MM.1S (cell line): ENCODE data around the gene KLK13.

Experiments used
- DNase-seq: peaks from one replicate; pipeline ENCODE4 v3.0.0-alpha.2; 2015
- H2AFZ ChIP-seq: fragments of 300-600 bp; sonication (generic); 2 replicates; pipeline ENCODE4 v1.6.0; 2016; ENCODE audit warnings: antibody characterized with exemption, low read length
- H3F3A ChIP-seq: fragments of 300-600 bp; sonication (generic); 2 replicates; pipeline ENCODE4 v1.6.1; 2016; ENCODE audit warnings: mild to moderate bottlenecking, antibody characterized with exemption, low read length, moderate library complexity, mixed read lengths; ENCODE audit not compliant: insufficient read depth
- H3K27ac ChIP-seq: fragments of 300-600 bp; sonication (generic); 2 replicates; pipeline ENCODE4 v1.5.1; 2016; ENCODE audit warnings: mild to moderate bottlenecking, low read length
- H3K27me3 ChIP-seq: fragments of 300-600 bp; sonication (generic); replicated peaks from 2 replicates; pipeline ENCODE4 v1.6.0; 2016; ENCODE audit warnings: low read length; ENCODE audit not compliant: insufficient read depth
- H3K36me3 ChIP-seq: fragments of 300-600 bp; sonication (generic); replicated peaks from 2 replicates; pipeline ENCODE4 v1.6.1; 2016; ENCODE audit warnings: mild to moderate bottlenecking, low read length, mixed read lengths; ENCODE audit not compliant: insufficient read depth
- H3K4me1 ChIP-seq: fragments of 300-600 bp; sonication (generic); 2 replicates; pipeline ENCODE4 v1.6.1; 2016; ENCODE audit warnings: low read length, mixed read lengths
- H3K4me2 ChIP-seq: fragments of 300-600 bp; sonication (generic); 2 replicates; pipeline ENCODE4 v1.6.0; 2016; ENCODE audit warnings: low read depth, low read length
- H3K4me3 ChIP-seq: fragments of 300-600 bp; sonication (generic); 2 replicates; pipeline ENCODE4 v1.5.1; 2016; ENCODE audit warnings: low read length, mixed read lengths
- H3K79me2 ChIP-seq: fragments of 300-600 bp; sonication (generic); 2 replicates; pipeline ENCODE4 v1.6.1; 2016; ENCODE audit warnings: mixed run types, low read length, mixed read lengths
- H3K9ac ChIP-seq: fragments of 300-600 bp; sonication (generic); 2 replicates; pipeline ENCODE4 v1.6.1; 2016; ENCODE audit warnings: low read length, mixed read lengths
- H3K9me2 ChIP-seq: fragments of 300-600 bp; sonication (generic); replicated peaks from 2 replicates; pipeline ENCODE4 v1.6.1; 2016; ENCODE audit warnings: mild to moderate bottlenecking, low read length, mixed read lengths; ENCODE audit not compliant: insufficient read depth
- H3K9me3 ChIP-seq: fragments of 300-600 bp; sonication (generic); replicated peaks from 2 replicates; pipeline ENCODE4 v1.6.1; 2016; ENCODE audit warnings: mild to moderate bottlenecking, low read length, mixed read lengths; ENCODE audit not compliant: insufficient read depth
- H4K20me1 ChIP-seq: fragments of 300-600 bp; sonication (generic); 2 replicates; pipeline ENCODE4 v1.6.1; 2016; ENCODE audit warnings: mild to moderate bottlenecking, low read length, moderate library complexity, mixed read lengths; ENCODE audit not compliant: insufficient read depth
- EZH2 ChIP-seq: fragments of 300-600 bp; sonication (generic); optimal IDR thresholded peaks from 2 replicates; pipeline ENCODE3; 2017; ENCODE audit warnings: low read depth, mild to moderate bottlenecking, antibody characterized with exemption, low read length, mixed read lengths
- EZH2phosphoT487 ChIP-seq: fragments of 300-600 bp; sonication (generic); IDR thresholded peaks from 2 replicates; pipeline ENCODE4 v1.6.1; 2018; ENCODE audit warnings: antibody characterized with exemption, low read length
- TF ChIP-seq, protein P1 (sequence below): fragments of 300-600 bp; sonication (generic); IDR thresholded peaks from 2 replicates; pipeline ENCODE4 v1.5.1; 2016; ENCODE audit warnings: antibody characterized with exemption, low read length, mixed read lengths

Gene KLK13

DNA sequence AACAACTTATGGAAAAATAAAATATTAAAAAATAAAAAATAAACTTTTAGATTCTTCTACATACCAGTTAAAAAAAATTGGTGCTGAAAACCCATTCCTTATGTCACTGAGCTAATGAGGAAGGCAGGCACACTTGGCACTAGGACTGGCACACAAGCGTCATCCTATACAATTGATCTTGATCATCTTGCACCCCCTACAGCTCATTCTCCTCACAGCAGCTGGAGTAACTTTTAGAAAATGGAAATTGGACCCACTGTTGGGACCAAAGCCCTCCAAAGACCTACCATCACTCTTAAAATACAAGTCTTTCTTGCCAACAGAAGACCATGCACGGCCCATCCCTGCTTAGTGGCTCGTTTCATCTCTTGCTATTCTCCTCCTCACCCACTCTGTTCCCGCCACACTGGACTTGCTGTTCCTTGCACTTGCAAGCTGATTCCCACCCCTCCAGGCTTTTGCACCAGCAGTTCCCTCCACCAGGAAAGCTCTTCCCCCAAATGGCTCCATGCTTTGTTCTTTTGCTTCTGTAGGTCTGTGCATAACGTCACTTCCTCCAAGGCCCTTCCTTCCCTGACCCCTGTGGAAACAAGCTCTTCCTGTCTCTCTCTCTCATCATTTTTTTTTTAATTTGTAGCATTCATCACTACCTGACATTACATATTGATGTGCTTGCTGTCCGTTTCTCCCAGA is 31.7 kb upstream of the KLK13 start:
- no peaks in the 10 kb centered on the region for H3K9me3 ChIP-seq
- H3K27ac ChIP-seq = no peak overlapping the region
- no peak overlapping the region for H3K4me2 ChIP-seq
- no peaks in the 10 kb centered on the region for H3K27me3 ChIP-seq
- no peak overlapping the region for H3K4me3 ChIP-seq
- H3K9me2 ChIP-seq = no peaks in the 10 kb centered on the region
- no peaks in the 10 kb centered on the region for H3F3A ChIP-seq
- no peak overlapping the region for H3K9ac ChIP-seq
- TF ChIP-seq, protein P1, sequence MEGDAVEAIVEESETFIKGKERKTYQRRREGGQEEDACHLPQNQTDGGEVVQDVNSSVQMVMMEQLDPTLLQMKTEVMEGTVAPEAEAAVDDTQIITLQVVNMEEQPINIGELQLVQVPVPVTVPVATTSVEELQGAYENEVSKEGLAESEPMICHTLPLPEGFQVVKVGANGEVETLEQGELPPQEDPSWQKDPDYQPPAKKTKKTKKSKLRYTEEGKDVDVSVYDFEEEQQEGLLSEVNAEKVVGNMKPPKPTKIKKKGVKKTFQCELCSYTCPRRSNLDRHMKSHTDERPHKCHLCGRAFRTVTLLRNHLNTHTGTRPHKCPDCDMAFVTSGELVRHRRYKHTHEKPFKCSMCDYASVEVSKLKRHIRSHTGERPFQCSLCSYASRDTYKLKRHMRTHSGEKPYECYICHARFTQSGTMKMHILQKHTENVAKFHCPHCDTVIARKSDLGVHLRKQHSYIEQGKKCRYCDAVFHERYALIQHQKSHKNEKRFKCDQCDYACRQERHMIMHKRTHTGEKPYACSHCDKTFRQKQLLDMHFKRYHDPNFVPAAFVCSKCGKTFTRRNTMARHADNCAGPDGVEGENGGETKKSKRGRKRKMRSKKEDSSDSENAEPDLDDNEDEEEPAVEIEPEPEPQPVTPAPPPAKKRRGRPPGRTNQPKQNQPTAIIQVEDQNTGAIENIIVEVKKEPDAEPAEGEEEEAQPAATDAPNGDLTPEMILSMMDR = no peak
- TF ChIP-seq EZH2phosphoT487 (no peak), EZH2 (no peak)
- H3K36me3 ChIP-seq = no peaks in the 10 kb centered on the region
- no peaks in the 10 kb centered on the region for H4K20me1 ChIP-seq
- H3K4me1 ChIP-seq = no peaks in the 10 kb centered on the region
- DNase-seq = no peak
- H2AFZ ChIP-seq = no peak overlapping the region
- H3K79me2 ChIP-seq = peaks cover 2% of the 10 kb centered on the region; the same call in 1 of the 2 replicates

- TF ChIP-seq EZH2 (no peak), EZH2phosphoT487 (no peak)
- TF ChIP-seq, protein P1 = peak; percentile 28
- Histone ChIP-seq H3K9me2 (no peaks in the 10 kb centered on the region), H3K27me3 (no peaks in the 10 kb centered on the region), H3K27ac (no peak overlapping the region), H3K9ac (no peak overlapping the region), H3K4me3 (no peak overlapping the region), H3F3A (no peaks in the 10 kb centered on the region), H3K4me1 (no peaks in the 10 kb centered on the region), H4K20me1 (no peaks in the 10 kb centered on the region), H3K9me3 (no peaks in the 10 kb centered on the region), H2AFZ (no peak overlapping the region), H3K4me2 (no peak overlapping the region), H3K36me3 (no peaks in the 10 kb centered on the region), H3K79me2 (no peaks in the 10 kb centered on the region)
- no peak for DNase-seq
Observed at GRCh38 chr19:51094696-51095279, 29.9 kb upstream of the KLK13 start.

- Histone ChIP-seq H3F3A (no peaks in the 10 kb centered on the region), H3K9me3 (no peaks in the 10 kb centered on the region), H3K79me2 (no peaks in the 10 kb centered on the region), H2AFZ (no peak overlapping the region), H3K27me3 (no peaks in the 10 kb centered on the region), H3K4me2 (no peak overlapping the region), H3K9ac (no peak overlapping the region), H3K27ac (no peak overlapping the region), H3K9me2 (no peaks in the 10 kb centered on the region), H3K36me3 (no peaks in the 10 kb centered on the region), H4K20me1 (no peaks in the 10 kb centered on the region), H3K4me1 (no peaks in the 10 kb centered on the region), H3K4me3 (no peak overlapping the region)
- TF ChIP-seq EZH2 (no peak), EZH2phosphoT487 (no peak)
- TF ChIP-seq, protein P1 = no peak
- no peak for DNase-seq
Observed at GRCh38 chr19:51093510-51094345, 28.8 kb upstream of the KLK13 start.
